ENCODE data around the gene EFEMP1. TPM values are rescaled to one million over a fixed set of nuclear protein-coding genes. Genes with fewer than 3 reads are reported as not detected.
A peak's percentile ranks its signal among the peaks of the same experiment; 100 is the strongest.

The EFEMP1 gene
- polyA plus RNA-seq, 5 donors = 111 to 176 (median 145) TPM

GRCh38 chr2:55943466-55943865 lies 19.9 kb upstream of the EFEMP1 start:
- DNase-seq = no peak

DNA sequence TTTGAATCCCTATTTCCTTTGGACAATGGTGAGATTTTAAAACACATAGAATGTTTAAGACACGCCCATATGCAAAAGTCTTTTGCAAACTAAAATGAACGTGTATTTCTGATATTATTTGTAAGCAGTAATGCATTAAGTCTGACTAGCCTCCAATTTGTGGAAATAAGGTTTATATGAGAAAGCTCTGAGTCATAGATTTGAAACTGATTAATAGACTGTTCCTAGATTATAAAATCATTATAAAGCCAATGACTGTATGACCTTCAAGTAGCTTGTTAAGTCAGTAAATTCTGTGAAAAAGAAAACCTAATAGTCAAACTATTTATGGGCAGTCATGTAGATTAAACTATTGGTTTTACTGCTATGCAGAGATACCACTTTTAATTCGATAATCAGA lies 12.8 kb upstream of the EFEMP1 start:
- DNase-seq = no peak

DNA sequence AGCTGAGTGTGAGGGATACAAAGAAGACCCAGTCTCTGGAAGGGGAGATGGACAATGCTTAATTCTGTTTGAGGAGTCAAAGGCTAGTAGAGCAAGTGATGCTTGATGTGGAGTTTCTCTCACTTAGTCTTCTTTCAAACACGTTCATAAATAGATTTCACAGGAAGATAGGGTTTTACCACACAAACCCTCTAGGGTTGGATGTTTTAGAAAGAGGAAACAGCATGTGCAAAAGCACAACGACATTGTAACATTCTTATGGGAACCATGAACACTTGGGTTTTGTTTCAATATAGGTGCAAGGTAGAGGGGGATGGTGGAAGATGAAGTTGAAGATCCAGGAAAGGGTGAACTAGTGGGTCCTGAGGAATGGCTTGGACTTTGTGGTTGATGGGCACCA lies 10.8 kb upstream of the EFEMP1 start:
- DNase-seq = no peak

DNA sequence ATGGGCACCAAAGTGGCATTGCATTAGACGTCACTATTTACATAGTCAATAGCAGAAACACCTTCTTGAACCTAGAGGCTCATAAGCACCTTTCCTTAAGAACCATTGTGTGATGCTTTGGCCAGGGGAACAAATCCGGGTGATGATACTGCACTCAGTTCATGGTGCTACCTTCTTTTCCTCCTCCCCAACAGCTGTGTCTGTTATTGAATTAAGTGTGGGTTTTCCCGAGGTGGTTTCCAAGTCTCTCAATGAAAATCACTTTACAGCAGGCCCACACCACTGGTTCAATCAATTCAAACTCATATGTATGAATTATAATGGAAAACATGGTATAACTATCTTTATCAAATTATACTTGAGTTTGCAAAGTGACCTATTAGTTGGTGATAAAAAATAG lies 9.3 kb upstream of the EFEMP1 start:
- DNase-seq = no peak

DNA sequence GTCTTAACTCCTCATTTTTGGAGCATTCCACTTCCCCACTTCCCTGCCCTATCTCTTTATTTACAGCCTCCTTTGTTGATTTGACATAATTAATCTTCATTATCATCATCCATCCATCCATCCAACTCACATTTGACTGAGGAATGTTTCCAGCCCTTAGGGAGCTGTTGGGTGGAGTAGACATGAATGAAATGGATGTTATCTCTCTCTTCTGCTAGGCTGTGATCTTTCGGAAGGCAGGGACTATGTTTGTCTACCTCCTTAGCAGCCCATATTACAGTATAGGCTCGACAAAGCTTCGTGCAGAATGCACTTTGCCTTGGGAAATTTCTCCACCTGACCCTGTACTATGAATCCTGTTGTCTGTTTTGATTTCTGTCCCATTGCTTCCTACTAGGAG lies 7.7 kb upstream of the EFEMP1 start:
- DNase-seq = no peak

- no peak for DNase-seq
Measured at GRCh38 chr2:55929476-55929875, 5.9 kb upstream of the EFEMP1 start.

- no peak for DNase-seq
Measured at GRCh38 chr2:55926974-55927373, 3.4 kb upstream of the EFEMP1 start.

- DNase-seq = no peak
Measured at GRCh38 chr2:55926246-55926645, 2.7 kb upstream of the EFEMP1 start.

- DNase-seq = no peak
Measured at GRCh38 chr2:55923982-55924321, 370 bp upstream of the EFEMP1 start.

DNA sequence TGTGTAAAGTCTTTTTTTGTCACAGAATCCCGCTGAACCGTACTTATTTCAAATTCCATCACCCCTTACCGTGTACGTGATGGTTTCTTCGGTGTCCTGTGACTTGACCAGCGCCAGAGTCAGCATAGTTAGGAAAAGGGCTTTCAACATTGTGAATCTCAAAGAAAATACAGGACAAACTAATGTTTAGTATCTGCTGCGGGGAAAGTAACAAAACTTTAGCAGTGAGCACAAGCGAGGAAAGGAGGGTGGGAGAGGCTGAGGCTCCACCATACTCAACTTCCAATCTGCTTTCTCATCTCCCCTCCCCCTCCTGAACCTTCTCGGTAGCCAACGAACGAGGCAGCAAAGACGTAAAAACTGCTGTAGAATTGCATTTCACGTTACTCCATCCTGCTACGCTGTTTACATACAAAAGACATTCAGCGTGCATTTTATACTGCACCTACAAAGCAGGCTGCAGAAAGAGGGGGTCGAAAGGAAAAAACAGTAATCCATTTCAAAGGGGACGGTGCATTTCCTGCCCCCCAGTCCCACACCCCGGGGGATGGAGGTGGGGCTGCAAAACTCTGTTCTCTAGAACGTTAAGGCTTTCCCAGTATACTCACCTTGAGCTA lies 1.2 kb downstream of the EFEMP1 start:
- peak in 1 of 2 donors; percentile 34 for DNase-seq

DNA sequence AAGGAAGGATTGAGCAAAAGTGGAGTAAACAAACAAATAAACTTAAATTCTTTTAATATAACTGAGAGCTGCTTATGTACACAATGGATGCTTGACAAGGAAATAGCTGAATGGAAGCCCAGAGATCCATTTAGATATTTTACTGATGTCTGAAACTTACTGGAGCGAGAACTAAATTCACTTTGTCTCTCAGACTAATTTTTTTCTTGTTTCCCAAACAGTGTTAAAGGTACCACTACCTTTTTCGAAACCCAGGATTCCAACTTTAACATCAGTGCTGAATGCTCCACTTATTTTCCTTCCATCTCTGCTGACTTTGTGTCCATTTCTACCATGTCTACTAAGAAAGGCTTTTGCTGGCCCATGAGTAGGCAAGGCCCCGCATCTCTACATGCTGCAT lies 4.0 kb downstream of the EFEMP1 start:
- DNase-seq = no peak

GRCh38 chr2:55918856-55919255 lies 4.7 kb downstream of the EFEMP1 start:
- DNase-seq = no peak

DNA sequence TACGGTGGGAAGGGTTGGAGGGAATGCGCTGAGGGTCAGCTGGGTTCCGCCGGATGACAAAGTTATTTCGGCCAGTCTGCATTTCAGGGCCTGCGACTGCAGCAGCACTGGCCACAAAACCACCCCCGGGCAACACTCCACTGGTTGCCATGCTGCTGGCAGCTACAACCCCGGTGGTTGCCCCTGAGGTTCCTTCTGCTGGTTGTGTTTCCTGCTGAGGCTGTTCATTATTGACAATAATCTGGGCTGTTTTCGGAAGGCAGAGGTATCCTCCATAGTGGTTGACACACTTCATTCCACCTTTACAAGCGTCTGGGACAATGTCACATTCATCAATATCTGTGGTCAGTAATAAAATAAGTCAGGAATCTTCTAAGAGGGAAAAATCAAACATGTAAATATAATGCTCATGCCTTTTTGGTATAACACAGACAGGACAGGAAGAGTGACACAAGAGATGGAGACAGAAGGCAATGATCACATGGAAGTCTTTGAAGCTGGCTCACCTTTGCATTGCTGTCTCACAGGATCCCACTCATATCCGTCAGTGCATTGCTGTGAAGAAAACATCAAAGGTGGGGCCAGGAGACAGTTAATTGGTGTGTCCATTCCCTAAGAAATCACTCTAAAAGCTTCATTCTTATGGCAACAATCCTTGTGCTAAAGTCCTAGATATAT lies 5.7 kb downstream of the EFEMP1 start:
- DNase-seq = no peak

- no peak for DNase-seq
Measured at GRCh38 chr2:55917117-55917516, 6.5 kb downstream of the EFEMP1 start.

DNA sequence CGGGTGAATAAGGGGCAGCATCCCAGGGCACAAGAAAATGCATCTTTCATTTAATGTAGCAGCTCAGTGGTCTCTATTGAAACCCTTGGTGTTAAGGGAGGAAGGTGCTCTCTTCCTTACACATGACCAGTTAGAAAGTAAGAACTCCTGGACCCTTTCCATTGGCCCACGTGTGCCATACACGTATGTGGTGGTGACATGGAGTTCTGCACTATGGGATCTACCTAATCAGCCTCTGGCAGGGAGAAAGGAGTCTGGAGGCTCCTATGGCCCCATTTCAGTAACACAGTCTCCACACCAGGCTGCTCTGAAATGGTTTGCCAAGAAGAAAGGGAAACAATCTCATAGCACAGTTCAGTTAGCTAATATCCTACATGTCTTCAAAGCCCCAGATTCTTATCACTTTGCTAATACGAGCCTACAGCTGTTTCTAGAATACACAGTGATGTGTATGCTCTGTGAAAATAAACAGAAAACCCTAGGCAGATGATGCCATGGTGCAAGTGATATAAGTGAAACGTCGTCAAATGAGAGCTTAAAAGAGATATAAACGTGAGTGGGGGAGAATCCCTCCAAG lies 7.0 kb downstream of the EFEMP1 start:
- no peak for DNase-seq

- no peak for DNase-seq
Measured at GRCh38 chr2:55914786-55915185, 8.8 kb downstream of the EFEMP1 start.

DNA sequence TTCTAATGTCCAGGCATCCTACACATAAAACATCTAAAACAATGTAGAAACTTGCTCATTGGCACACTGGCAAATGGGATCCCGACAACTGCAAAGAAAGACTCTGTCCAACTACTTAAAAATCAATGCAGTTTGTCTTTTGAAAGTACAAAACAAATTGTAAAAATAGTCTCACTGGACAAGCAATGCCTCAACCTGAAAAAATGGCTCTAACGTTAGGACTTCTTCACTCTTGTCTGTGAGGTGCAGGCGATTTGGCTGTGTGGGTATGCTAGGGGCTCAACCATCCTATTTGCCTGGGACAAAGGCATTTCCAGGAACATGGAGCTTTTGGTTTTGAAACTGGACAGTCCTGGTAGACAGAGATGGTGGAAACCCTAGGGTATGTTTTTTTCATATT lies 10.7 kb downstream of the EFEMP1 start:
- no peak for DNase-seq

GRCh38 chr2:55910077-55910476 lies 13.5 kb downstream of the EFEMP1 start:
- no peak for DNase-seq

GRCh38 chr2:55907686-55908085 lies 15.9 kb downstream of the EFEMP1 start:
- DNase-seq = no peak

GRCh38 chr2:55906993-55907392 lies 16.6 kb downstream of the EFEMP1 start:
- no peak for DNase-seq

- DNase-seq = no peak
Measured at GRCh38 chr2:55903727-55904126, 19.9 kb downstream of the EFEMP1 start.

DNA sequence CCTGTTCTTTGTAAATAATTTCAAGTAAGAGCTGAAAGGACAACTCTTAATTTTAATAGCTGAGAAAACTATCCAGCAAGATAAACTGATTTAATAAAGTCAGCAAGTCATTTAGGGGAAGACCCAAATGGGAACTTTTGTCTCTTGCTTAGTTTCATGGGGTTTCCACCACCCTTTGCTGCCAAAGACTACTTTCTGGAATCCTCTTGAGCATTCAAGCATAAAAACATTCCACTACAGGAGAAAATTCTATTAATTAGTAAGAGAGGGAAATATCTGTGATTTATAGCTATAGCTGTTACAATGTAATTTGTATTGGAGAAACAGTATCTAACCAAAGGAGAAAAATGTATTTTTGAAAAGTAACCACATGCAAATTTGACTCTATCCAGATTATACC lies 20.6 kb downstream of the EFEMP1 start:
- DNase-seq = no peak

GRCh38 chr2:55902429-55902828 lies 21.2 kb downstream of the EFEMP1 start:
- DNase-seq = no peak

- DNase-seq = no peak
Measured at GRCh38 chr2:55901941-55902340, 21.6 kb downstream of the EFEMP1 start.
